SU-DHL-6 (cell line): ENCODE data around the gene RIMKLA.
A peak's percentile ranks its signal among the peaks of the same experiment; 100 is the strongest.

Experiments used
- H2AFZ ChIP-seq: fragments of 200-600 bp; sonication (generic); 2 replicates; pipeline ENCODE4 v1.6.1; 2014; ENCODE audit warnings: low read depth, mild to moderate bottlenecking, moderate library complexity, mixed read lengths, antibody characterized with exemption, low read length; ENCODE audit not compliant: severe bottlenecking
- H3F3A ChIP-seq: fragments of 200-600 bp; shearing (Covaris generic); 2 replicates; pipeline ENCODE4 v1.6.0; 2016; ENCODE audit warnings: antibody characterized with exemption, mild to moderate bottlenecking; ENCODE audit not compliant: insufficient read depth
- H3K27ac ChIP-seq: fragments of 200-600 bp; sonication (generic); 2 replicates; pipeline ENCODE4 v1.5.1; 2016; ENCODE audit warnings: low read depth, mild to moderate bottlenecking, low read length, moderate library complexity, mixed read lengths
- H3K27me3 ChIP-seq: fragments of 200-600 bp; sonication (generic), shearing (Covaris generic); 2 replicates; pipeline ENCODE4 v1.6.0; 2014; ENCODE audit warnings: mild to moderate bottlenecking, low read length
- H3K36me3 ChIP-seq: fragments of 200-600 bp; sonication (generic); 2 replicates; pipeline ENCODE4 v1.6.1; 2014; ENCODE audit warnings: mild to moderate bottlenecking, low read length, mixed read lengths
- H3K4me2 ChIP-seq: fragments of 300-600, 200-600 bp; shearing (Covaris generic), sonication (generic); 2 replicates; pipeline ENCODE4 v1.6.0; 2014; ENCODE audit warnings: low read length, low read depth, mild to moderate bottlenecking; ENCODE audit not compliant: poor library complexity, severe bottlenecking
- H3K4me3 ChIP-seq: fragments of 200-600 bp; sonication (generic); 2 replicates; pipeline ENCODE4 v1.5.1; 2014; ENCODE audit warnings: antibody characterized with exemption, low read length, mild to moderate bottlenecking, mixed read lengths; ENCODE audit not compliant: insufficient read depth, poor library complexity, severe bottlenecking
- H3K79me2 ChIP-seq: fragments of 200-600 bp; sonication (generic); 2 replicates; pipeline ENCODE4 v1.6.1; 2014; ENCODE audit warnings: mild to moderate bottlenecking, low read length, moderate library complexity; ENCODE audit not compliant: insufficient read depth
- H3K9ac ChIP-seq: fragments of 200-600 bp; sonication (generic); 2 replicates; pipeline ENCODE4 v1.7.0; 2014; ENCODE audit warnings: mild to moderate bottlenecking, low read length
- H3K9me2 ChIP-seq: fragments of 200-600 bp; sonication (generic); replicated peaks from 2 replicates; pipeline ENCODE4 v1.6.1; 2014; ENCODE audit warnings: low read length; ENCODE audit not compliant: insufficient read depth
- H3K9me3 ChIP-seq: fragments of 200-600 bp; sonication (generic); 2 replicates; pipeline ENCODE4 v1.6.1; 2014; ENCODE audit warnings: low read length, mixed read lengths; ENCODE audit not compliant: insufficient read depth
- H4K20me1 ChIP-seq: fragments of 200-600 bp; sonication (generic); 2 replicates; pipeline ENCODE4 v1.6.1; 2014; ENCODE audit warnings: low read depth, mild to moderate bottlenecking, antibody characterized with exemption, low read length, moderate library complexity, mixed read lengths
- EZH2phosphoT487 ChIP-seq: fragments of 200-600 bp; sonication (generic), shearing (Covaris generic); conservative IDR thresholded peaks from 2 replicates; pipeline ENCODE4 v1.6.1; 2018; ENCODE audit warnings: mild to moderate bottlenecking, antibody characterized with exemption, low read length, moderate library complexity, mixed read lengths
- TF ChIP-seq, protein P1 (sequence below): fragments of 200-600 bp; sonication (generic); IDR thresholded peaks from one replicate; pipeline ENCODE4 v1.5.1; 2017; ENCODE audit warnings: antibody characterized with exemption, mild to moderate bottlenecking, low read length, moderate library complexity; ENCODE audit not compliant: insufficient read depth, poor library complexity, severe bottlenecking

Gene RIMKLA

DNA sequence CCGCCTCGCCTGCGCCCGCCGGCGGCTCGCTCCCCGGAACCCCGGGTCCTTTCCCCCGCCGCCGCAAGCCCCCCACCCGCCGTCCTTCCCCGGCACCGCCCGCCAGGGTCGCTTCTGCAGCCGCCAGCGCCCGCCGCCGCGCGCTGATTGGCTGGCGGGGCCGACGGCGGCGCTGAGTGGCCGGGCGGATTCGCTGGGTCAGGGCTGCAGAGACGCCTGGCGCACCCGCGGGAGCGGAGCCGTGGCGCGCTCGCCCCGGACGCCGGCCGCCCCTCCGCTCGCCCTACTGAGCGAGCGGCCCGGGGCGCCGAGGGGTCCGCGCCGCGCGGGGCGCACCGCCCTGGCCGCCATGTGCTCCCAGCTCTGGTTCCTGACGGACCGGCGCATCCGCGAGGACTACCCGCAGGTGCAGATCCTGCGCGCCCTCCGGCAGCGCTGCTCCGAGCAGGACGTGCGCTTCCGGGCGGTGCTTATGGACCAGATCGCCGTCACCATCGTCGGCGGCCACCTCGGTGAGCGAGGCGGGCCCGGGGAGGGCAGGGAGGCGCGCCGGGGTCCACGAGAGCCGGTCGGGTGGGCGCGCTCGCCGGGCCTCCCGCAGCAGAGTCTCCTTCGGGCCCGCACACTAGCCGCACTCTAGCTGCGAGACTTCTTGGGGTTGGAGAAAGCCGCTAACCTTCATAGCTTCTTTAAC lies at the start of gene RIMKLA:
RIMKLA (plus strand) TSS at position 207 of the 694 bp plus-strand sequence; CDS start at position 350, 143 bp downstream.
- H3K27me3 ChIP-seq = no peaks in the 10 kb centered on the region
- no peak within 1 kb of the TSS for H3K27ac ChIP-seq
- no peaks in the 10 kb centered on the region for H4K20me1 ChIP-seq
- no peaks in the 10 kb centered on the region for H3K79me2 ChIP-seq
- H3K4me2 ChIP-seq = peak within 1 kb of the TSS; percentile 53
- TF ChIP-seq, protein P1, sequence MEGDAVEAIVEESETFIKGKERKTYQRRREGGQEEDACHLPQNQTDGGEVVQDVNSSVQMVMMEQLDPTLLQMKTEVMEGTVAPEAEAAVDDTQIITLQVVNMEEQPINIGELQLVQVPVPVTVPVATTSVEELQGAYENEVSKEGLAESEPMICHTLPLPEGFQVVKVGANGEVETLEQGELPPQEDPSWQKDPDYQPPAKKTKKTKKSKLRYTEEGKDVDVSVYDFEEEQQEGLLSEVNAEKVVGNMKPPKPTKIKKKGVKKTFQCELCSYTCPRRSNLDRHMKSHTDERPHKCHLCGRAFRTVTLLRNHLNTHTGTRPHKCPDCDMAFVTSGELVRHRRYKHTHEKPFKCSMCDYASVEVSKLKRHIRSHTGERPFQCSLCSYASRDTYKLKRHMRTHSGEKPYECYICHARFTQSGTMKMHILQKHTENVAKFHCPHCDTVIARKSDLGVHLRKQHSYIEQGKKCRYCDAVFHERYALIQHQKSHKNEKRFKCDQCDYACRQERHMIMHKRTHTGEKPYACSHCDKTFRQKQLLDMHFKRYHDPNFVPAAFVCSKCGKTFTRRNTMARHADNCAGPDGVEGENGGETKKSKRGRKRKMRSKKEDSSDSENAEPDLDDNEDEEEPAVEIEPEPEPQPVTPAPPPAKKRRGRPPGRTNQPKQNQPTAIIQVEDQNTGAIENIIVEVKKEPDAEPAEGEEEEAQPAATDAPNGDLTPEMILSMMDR = no peak
- TF ChIP-seq EZH2phosphoT487 = no peak
- H2AFZ ChIP-seq = peak within 1 kb of the TSS; percentile 95
- H3K4me3 ChIP-seq = peak within 1 kb of the TSS; percentile 55
- no peaks in the 10 kb centered on the region for H3K36me3 ChIP-seq
- H3K9me3 ChIP-seq = no peaks in the 10 kb centered on the region
- H3K9me2 ChIP-seq = no peaks in the 10 kb centered on the region
- peak within 1 kb of the TSS; percentile 51 for H3K9ac ChIP-seq
- H3F3A ChIP-seq = 0 out of 2 replicates have a peak, but pooled peaks cover 6% of the 10 kb centered on the region

DNA sequence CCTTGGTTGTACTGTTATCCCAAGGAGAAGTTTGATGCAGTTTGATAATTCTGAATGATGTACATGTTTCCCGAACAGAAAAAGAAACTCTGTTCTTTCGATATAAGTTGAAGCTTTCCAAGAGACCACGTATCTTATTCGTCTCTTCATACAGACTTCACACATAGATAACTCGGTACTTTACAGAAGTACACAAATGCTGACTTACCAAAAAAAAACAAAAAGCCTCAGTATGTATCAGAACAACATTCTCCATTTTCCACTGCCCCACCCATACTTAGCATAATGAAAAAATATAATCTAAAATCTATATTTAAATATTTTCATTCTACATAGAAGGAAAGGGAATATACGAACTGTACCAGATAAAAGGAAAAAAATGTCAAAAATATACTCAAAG lies 47.7 kb upstream of the RIMKLA start:
- no peaks in the 10 kb centered on the region for H3K27me3 ChIP-seq
- TF ChIP-seq EZH2phosphoT487 = no peak
- TF ChIP-seq, protein P1 = no peak
- H3K27ac ChIP-seq = no peak overlapping the region
- peak overlapping the region; percentile 97 for H3K4me2 ChIP-seq
- H4K20me1 ChIP-seq = peaks cover 32% of the 10 kb centered on the region; the same call in 1 of the 2 replicates
- no peaks in the 10 kb centered on the region for H3K36me3 ChIP-seq
- peak overlapping the region; percentile 71 for H3K4me3 ChIP-seq
- H3K9ac ChIP-seq = peak overlapping the region; percentile 92
- no peak overlapping the region for H2AFZ ChIP-seq
- H3K79me2 ChIP-seq = peaks cover 71% of the 10 kb centered on the region
- no peaks in the 10 kb centered on the region for H3K9me3 ChIP-seq
- no peaks in the 10 kb centered on the region for H3K9me2 ChIP-seq
- no peaks in the 10 kb centered on the region; the same call in none of the 2 replicates for H3F3A ChIP-seq

- TF ChIP-seq, protein P1 = no peak
- no peak for TF ChIP-seq EZH2phosphoT487
- H2AFZ ChIP-seq = no peak overlapping the region
- peak overlapping the region; percentile 12; the same call in 1 of the 2 replicates for H3K27ac ChIP-seq
- H3K9me2 ChIP-seq = no peaks in the 10 kb centered on the region
- H3K27me3 ChIP-seq = no peaks in the 10 kb centered on the region
- H3K4me3 ChIP-seq = peak overlapping the region; percentile 71
- H3F3A ChIP-seq = no peaks in the 10 kb centered on the region; the same call in none of the 2 replicates
- no peaks in the 10 kb centered on the region for H3K36me3 ChIP-seq
- peak overlapping the region; percentile 97 for H3K4me2 ChIP-seq
- peaks cover 62% of the 10 kb centered on the region for H3K79me2 ChIP-seq
- peak overlapping the region; percentile 92 for H3K9ac ChIP-seq
- no peaks in the 10 kb centered on the region for H3K9me3 ChIP-seq
- peaks cover 28% of the 10 kb centered on the region; the same call in 1 of the 2 replicates for H4K20me1 ChIP-seq
Observed at GRCh38 chr1:42333662-42334239, 46.8 kb upstream of the RIMKLA start.
